H1 (cell line): ENCODE results near the gene HLF. TPM values are rescaled to one million over a fixed set of nuclear protein-coding genes. Genes with fewer than 3 reads are reported as not detected.

ENCODE experiments used
- CTCF ChIA-PET: fragments of 300-600 bp; sonication (Branson Sonifier 250); formaldehyde crosslinking; loops from one replicate; lab custom pipeline; 2021; ENCODE audit not compliant: partially characterized antibody; lab: Charles Lee
- POLR2A ChIA-PET: fragments of 300-600 bp; sonication (Branson Sonifier 250); formaldehyde crosslinking; loops from one replicate; lab custom pipeline; 2021; ENCODE audit warnings: inconsistent platforms; ENCODE audit not compliant: partially characterized antibody; lab: Charles Lee
- DNase-seq, 2 experiments: peaks; one replicate each; pipeline versions ENCODE4 v3.0.0 to v3.0.0-alpha.2; 2010 to 2022; ENCODE audit warnings: low spot score in 2 of 2, low read depth in 1 of 2, mixed read lengths in 1 of 2
- FAIRE-seq: peaks from 2 replicates; lab custom pipeline; 2011; peaks lifted over from hg19 to GRCh38; lab: Jason Lieb, UNC
- H2AFZ ChIP-seq: 2 replicates; pipeline ENCODE4 v1.8.1; 2012; ENCODE audit warnings: low read length, inconsistent platforms
- H2AK5ac ChIP-seq: 2 replicates; pipeline ENCODE4 v1.6.1; 2013; ENCODE audit warnings: low read depth, low read length
- H2BK120ac ChIP-seq: replicated peaks from 2 replicates; pipeline ENCODE3; 2013; ENCODE audit warnings: low read depth, low read length, inconsistent platforms
- H2BK12ac ChIP-seq: 2 replicates; pipeline ENCODE4 v1.6.1; 2013; ENCODE audit warnings: low read depth, low read length
- H2BK15ac ChIP-seq: 2 replicates; pipeline ENCODE4 v1.6.1; 2013; ENCODE audit warnings: low read length
- H2BK20ac ChIP-seq: 2 replicates; pipeline ENCODE4 v1.6.1; 2013; ENCODE audit warnings: low read length
- H2BK5ac ChIP-seq: 2 replicates; pipeline ENCODE4 v1.6.1; 2013; ENCODE audit warnings: low read depth, low read length
- H3K14ac ChIP-seq: 2 replicates; pipeline ENCODE4 v1.6.1; 2013; ENCODE audit warnings: inconsistent platforms; ENCODE audit not compliant: insufficient read length
- H3K18ac ChIP-seq: 2 replicates; pipeline ENCODE4 v1.6.1; 2013; ENCODE audit warnings: low read length; ENCODE audit errors: extremely low read depth
- H3K23ac ChIP-seq: 2 replicates; pipeline ENCODE4 v1.6.1; 2013; ENCODE audit warnings: inconsistent platforms; ENCODE audit not compliant: insufficient read length
- H3K23me2 ChIP-seq: 2 replicates; pipeline ENCODE4 v1.6.1; 2013; ENCODE audit warnings: low read depth, low read length
- H3K27ac ChIP-seq: 2 replicates; pipeline ENCODE4 v1.6.1; 2011; ENCODE audit warnings: low read depth, low read length, inconsistent platforms
- H3K27me3 ChIP-seq, 4 experiments: replicated peaks in 1 of 4; 1 replicate in 1 of 4; 2 replicates in 3 of 4; pipeline versions ENCODE4 v1.6.1 to v1.8.1; 2011 to 2013; ENCODE audit warnings: low read length in 3 of 4, mild to moderate bottlenecking in 3 of 4, inconsistent platforms in 2 of 4, mixed read lengths in 2 of 4, moderate library complexity in 1 of 4; ENCODE audit not compliant: control insufficient read depth in 3 of 4, insufficient read depth in 3 of 4; ENCODE audit errors: extremely low read depth in 1 of 4
- H3K36me3 ChIP-seq, 4 experiments: 2 replicates each; pipeline versions ENCODE4 v1.6.1 to v1.8.1; 2011 to 2013; ENCODE audit warnings: mild to moderate bottlenecking in 4 of 4, low read length in 3 of 4, moderate library complexity in 2 of 4, control low read depth in 1 of 4, inconsistent platforms in 1 of 4; ENCODE audit not compliant: insufficient read depth in 4 of 4, control insufficient read depth in 2 of 4
- H3K4ac ChIP-seq: replicated peaks from 2 replicates; pipeline ENCODE3; 2013; ENCODE audit warnings: low read length, low read depth, mixed read lengths, inconsistent platforms; ENCODE audit not compliant: insufficient read length
- H3K4me1 ChIP-seq, 4 experiments: replicated peaks in 1 of 4; 1 replicate in 1 of 4; 2 replicates in 3 of 4; pipeline versions ENCODE4 v1.6.1 to v1.8.1; 2011 to 2013; ENCODE audit warnings: low read length in 3 of 4, inconsistent platforms in 2 of 4, mixed read lengths in 1 of 4; ENCODE audit not compliant: insufficient read depth in 4 of 4, control insufficient read depth in 3 of 4
- H3K4me2 ChIP-seq, 2 experiments: 2 replicates each; pipeline versions ENCODE4 v1.6.1 to v1.8.1; 2011 to 2013; ENCODE audit warnings: low read depth in 2 of 2, low read length in 2 of 2, control low read depth in 1 of 2, inconsistent platforms in 1 of 2, mild to moderate bottlenecking in 1 of 2; ENCODE audit not compliant: insufficient read depth in 1 of 2
- H3K4me3 ChIP-seq, 4 experiments: fragments of 200-600, 300-600 bp in 1 of 4; sonication (generic), shearing (Covaris generic), sonication (Bioruptor Twin) in 1 of 4; 2 replicates each; pipeline versions ENCODE4 v1.5.1 to v1.8.1; 2011 to 2016; ENCODE audit warnings: low read length in 4 of 4, low read depth in 3 of 4, control low read depth in 2 of 4, inconsistent platforms in 2 of 4, mild to moderate bottlenecking in 2 of 4, mixed read lengths in 1 of 4, moderate library complexity in 1 of 4; ENCODE audit not compliant: insufficient read depth in 2 of 4; ENCODE audit errors: extremely low read depth in 1 of 4
- H3K56ac ChIP-seq: replicated peaks from 2 replicates; pipeline ENCODE3; 2013; ENCODE audit warnings: low read depth, mild to moderate bottlenecking, mixed read lengths, low read length, inconsistent platforms; ENCODE audit not compliant: insufficient read length
- H3K79me1 ChIP-seq: 2 replicates; pipeline ENCODE4 v1.6.1; 2013; ENCODE audit warnings: low read depth, low read length, control low read depth
- H3K79me2 ChIP-seq, 2 experiments: 2 replicates each; pipeline versions ENCODE4 v1.6.1 to v1.8.1; 2012 to 2013; ENCODE audit warnings: low read length in 2 of 2, mild to moderate bottlenecking in 2 of 2, inconsistent platforms in 1 of 2; ENCODE audit not compliant: insufficient read depth in 2 of 2, control insufficient read depth in 1 of 2
- H3K9ac ChIP-seq, 4 experiments: replicated peaks in 1 of 4; 1 replicate in 1 of 4; 2 replicates in 3 of 4; pipeline versions ENCODE4 v1.6.1 to v1.8.1; 2011 to 2013; ENCODE audit warnings: low read depth in 3 of 4, low read length in 3 of 4, control low read depth in 2 of 4, mild to moderate bottlenecking in 2 of 4, moderate library complexity in 2 of 4, inconsistent platforms in 1 of 4; ENCODE audit errors: extremely low read depth in 1 of 4
- H3K9me3 ChIP-seq, 2 experiments: 2 replicates each; pipeline versions ENCODE4 v1.6.1 to v1.8.1; 2012 to 2013; ENCODE audit warnings: mild to moderate bottlenecking in 2 of 2, moderate library complexity in 2 of 2, control low read depth in 1 of 2, inconsistent platforms in 1 of 2, low read depth in 1 of 2, low read length in 1 of 2, mixed read lengths in 1 of 2; ENCODE audit not compliant: insufficient read depth in 2 of 2
- H4K20me1 ChIP-seq, 2 experiments: replicated peaks in 1 of 2; 2 replicates each; pipeline versions ENCODE3 to v1.8.1; 2011 to 2013; ENCODE audit warnings: inconsistent platforms in 2 of 2, low read length in 2 of 2, mild to moderate bottlenecking in 1 of 2; ENCODE audit not compliant: insufficient read depth in 2 of 2, control insufficient read depth in 1 of 2
- H4K5ac ChIP-seq: 2 replicates; pipeline ENCODE4 v1.6.1; 2013; ENCODE audit warnings: low read length, low read depth, mixed read lengths, inconsistent platforms; ENCODE audit not compliant: insufficient read length
- H4K8ac ChIP-seq: 2 replicates; pipeline ENCODE4 v1.8.0; 2013; ENCODE audit warnings: mild to moderate bottlenecking, moderate library complexity, low read length, inconsistent platforms; ENCODE audit not compliant: insufficient read depth; ENCODE audit errors: extremely low read depth
- H4K91ac ChIP-seq: replicated peaks from 2 replicates; pipeline ENCODE3; 2013; ENCODE audit warnings: low read length, mixed read lengths, inconsistent platforms; ENCODE audit not compliant: insufficient read length
- CHD1 ChIP-seq: IDR thresholded peaks from 2 replicates; pipeline ENCODE4 v1.6.1; 2012; ENCODE audit warnings: low read depth, low read length, improper control_type of control experiment
- JUN ChIP-seq: IDR thresholded peaks from 2 replicates; pipeline ENCODE4 v1.6.1; 2011; ENCODE audit warnings: low read depth, mild to moderate bottlenecking, improper control_type of control experiment, low read length
- NRF1 ChIP-seq: IDR thresholded peaks from 2 replicates; pipeline ENCODE4 v1.6.1; 2011; ENCODE audit warnings: mild to moderate bottlenecking, low read depth, low read length, improper control_type of control experiment
- SRF ChIP-seq: IDR thresholded peaks from 2 replicates; pipeline ENCODE4 v1.6.1; 2011; ENCODE audit warnings: mild to moderate bottlenecking, low read depth, low read length, moderate library complexity
- WGBS, 2 experiments: shearing (Covaris generic) in 1 of 2; methylation state at CpG; one replicate each; pipeline versions ENCODE4 v1.1.6 to v1.1.7; 2013 to 2015; ENCODE audit warnings: low lambda C conversion rate in 2 of 2, mixed read lengths in 2 of 2, inconsistent platforms in 1 of 2, low coverage in 1 of 2, missing lambda C conversion rate in 1 of 2; ENCODE audit not compliant: insufficient replicate concordance in 2 of 2, insufficient coverage in 1 of 2, insufficient read length in 1 of 2; ENCODE audit errors: extremely low coverage in 1 of 2, missing lambda C conversion rate in 1 of 2; 5-methylcytosine and 5-hydroxymethylcytosine counted together
- polyA plus RNA-seq, 7 experiments: library from polyadenylated mRNA; depleted of rRNA in 3 of 7; stranded (reverse) in 5 of 7; unstranded in 2 of 7; fragments of >200 nt in 5 of 7; fragments of 200-250 nt in 2 of 7; gene quantifications; 1 replicate in 5 of 7; 2 replicates in 1 of 7; 4 replicates in 1 of 7; pipeline versions ENCODE4 v1.2.1 to v1.2.3, GENCODE V29; 2011 to 2013; ENCODE audit warnings: missing spikeins in 2 of 7, mixed read lengths in 2 of 7
- total RNA-seq: library from RNA; stranded (reverse); fragmentation: NEBNext Ultra II Directional; extraction: Animal tissue kit (Norgen Biotek cat#: 25700); gene quantifications from 2 replicates; pipeline ENCODE4 v1.2.1, GENCODE V29; 2021

HLF gene
- total and polyA plus RNA-seq, 2 of the 8 experiments (the other 6 are each of a cell fraction or from before 2014, with no cell fraction given), result 0.39 to 0.60 TPM

- no peak overlapping the region for H4K91ac ChIP-seq
- H3K79me2 ChIP-seq, result no peaks in the 10 kb centered on the region
- H3K4ac ChIP-seq, result no peak overlapping the region
- peaks cover 0 to 3% (median 1%) of the 10 kb centered on the region in 4 experiments; a peak in 4 of 7 replicates for H3K27me3 ChIP-seq
- no peak overlapping the region for H2BK12ac ChIP-seq
- ChIA-PET POLR2A (no interaction called here), CTCF (interaction anchor here (1.0 kb wide), 1 partner anchor 24 kb away, joined by 5 read pairs; no protein-coding TSS in a partner anchor)
- no peak overlapping the region for H3K9ac ChIP-seq
- no peak overlapping the region for H4K8ac ChIP-seq
- no peak overlapping the region for H3K4me2 ChIP-seq
- no peak overlapping the region for H2AFZ ChIP-seq
- no peak overlapping the region for H2AK5ac ChIP-seq
- H4K5ac ChIP-seq, result no peak overlapping the region
- no peak overlapping the region for H2BK5ac ChIP-seq
- H2BK20ac ChIP-seq, result no peak overlapping the region
- H4K20me1 ChIP-seq, result no peaks in the 10 kb centered on the region
- H2BK15ac ChIP-seq, result no peak overlapping the region
- no peak overlapping the region for H3K27ac ChIP-seq
- FAIRE-seq (no peak), DNase-seq (no peak)
- no peaks in the 10 kb centered on the region for H3K36me3 ChIP-seq
- no peak for TF ChIP-seq NRF1
- TF ChIP-seq CHD1, result no peak
- no peak for TF ChIP-seq SRF
- TF ChIP-seq JUN, result no peak
- no peak overlapping the region for H2BK120ac ChIP-seq
- no peaks in the 10 kb centered on the region for H3K79me1 ChIP-seq
- no peak overlapping the region for H3K23ac ChIP-seq
- no peak overlapping the region for H3K14ac ChIP-seq
- no peaks in the 10 kb centered on the region for H3K23me2 ChIP-seq
- H3K9me3 ChIP-seq, result no peaks in the 10 kb centered on the region
- no peak overlapping the region for H3K18ac ChIP-seq
- no peak overlapping the region for H3K56ac ChIP-seq
- no peaks in the 10 kb centered on the region for H3K4me1 ChIP-seq
- no peak overlapping the region for H3K4me3 ChIP-seq
- WGBS, 2 experiments, result 90% methylated on average over 8 of the region's 8 CpGs; no CpG with 5 or more reads in 1 of the 2 experiments
Observed at GRCh38 chr17:55271958-55272710, 7.4 kb downstream of the HLF start.
